ENCODE measurements around the gene CLCNKA.

DNA sequence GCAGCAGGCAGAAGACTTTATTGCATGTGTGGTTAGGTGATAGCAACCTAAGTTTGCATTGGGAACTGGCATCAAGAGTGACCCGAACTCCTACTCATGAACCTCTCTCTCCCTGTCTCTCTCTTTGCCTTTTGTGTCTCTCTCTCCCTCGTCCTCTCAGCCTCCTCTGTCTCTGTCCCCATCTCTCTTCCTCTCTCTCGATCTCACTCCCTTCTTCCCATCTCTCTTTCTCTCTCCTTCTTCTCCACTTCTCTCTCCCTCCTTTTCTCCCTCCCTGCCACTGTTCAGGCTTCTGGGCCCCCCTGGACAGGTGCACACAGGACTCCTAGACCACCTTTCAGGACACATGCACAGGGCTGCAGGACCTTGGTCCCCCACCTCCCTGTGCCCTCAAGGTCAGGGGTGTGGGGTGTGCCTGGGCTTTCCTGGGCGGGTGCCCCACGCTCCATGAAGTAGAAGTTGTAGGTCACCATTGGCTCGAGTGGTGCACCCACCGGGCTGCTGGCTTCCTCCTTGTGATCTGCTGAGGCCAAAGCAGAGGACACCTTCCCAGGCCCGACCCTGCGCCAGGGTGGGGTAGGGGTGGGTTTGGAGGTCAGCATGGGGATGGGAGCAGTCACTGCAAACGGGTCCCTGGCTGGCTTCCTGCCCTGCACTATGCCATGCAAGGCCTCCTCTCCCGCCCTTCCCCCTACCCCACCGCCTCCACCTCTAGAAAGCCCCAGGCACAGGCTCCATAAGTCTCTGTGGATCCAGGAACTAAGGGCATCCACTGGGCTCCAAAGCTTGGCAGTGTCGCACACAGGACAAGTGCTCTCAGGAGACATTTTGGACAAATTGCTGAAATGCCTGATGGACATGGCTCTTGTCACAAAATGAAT is 32.7 kb upstream of the CLCNKA start:
- TF ChIP-seq, protein P1, sequence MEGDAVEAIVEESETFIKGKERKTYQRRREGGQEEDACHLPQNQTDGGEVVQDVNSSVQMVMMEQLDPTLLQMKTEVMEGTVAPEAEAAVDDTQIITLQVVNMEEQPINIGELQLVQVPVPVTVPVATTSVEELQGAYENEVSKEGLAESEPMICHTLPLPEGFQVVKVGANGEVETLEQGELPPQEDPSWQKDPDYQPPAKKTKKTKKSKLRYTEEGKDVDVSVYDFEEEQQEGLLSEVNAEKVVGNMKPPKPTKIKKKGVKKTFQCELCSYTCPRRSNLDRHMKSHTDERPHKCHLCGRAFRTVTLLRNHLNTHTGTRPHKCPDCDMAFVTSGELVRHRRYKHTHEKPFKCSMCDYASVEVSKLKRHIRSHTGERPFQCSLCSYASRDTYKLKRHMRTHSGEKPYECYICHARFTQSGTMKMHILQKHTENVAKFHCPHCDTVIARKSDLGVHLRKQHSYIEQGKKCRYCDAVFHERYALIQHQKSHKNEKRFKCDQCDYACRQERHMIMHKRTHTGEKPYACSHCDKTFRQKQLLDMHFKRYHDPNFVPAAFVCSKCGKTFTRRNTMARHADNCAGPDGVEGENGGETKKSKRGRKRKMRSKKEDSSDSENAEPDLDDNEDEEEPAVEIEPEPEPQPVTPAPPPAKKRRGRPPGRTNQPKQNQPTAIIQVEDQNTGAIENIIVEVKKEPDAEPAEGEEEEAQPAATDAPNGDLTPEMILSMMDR (IDR thresholded peaks at IDR 0.05; ENCODE audit: low read depth, low read length), result no peak
- TF ChIP-seq POLR2A (IDR thresholded peaks at IDR 0.05; ENCODE audit: extremely low read depth, insufficient read length), result no peak
- TF ChIP-seq, protein P2, sequence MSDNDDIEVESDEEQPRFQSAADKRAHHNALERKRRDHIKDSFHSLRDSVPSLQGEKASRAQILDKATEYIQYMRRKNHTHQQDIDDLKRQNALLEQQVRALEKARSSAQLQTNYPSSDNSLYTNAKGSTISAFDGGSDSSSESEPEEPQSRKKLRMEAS (IDR thresholded peaks at IDR 0.05; ENCODE audit: low read depth, low read length), result no peak
- TF ChIP-seq MYC (IDR thresholded peaks at IDR 0.05; ENCODE audit: low read depth, low read length), result no peak

All from NB4 (cell line).